HPDE6-E6E7 (cell line): ENCODE measurements around the gene CFAP90.

Experiments
- DNase-seq: peaks from one replicate; pipeline ENCODE4 v3.0.0; 2011; ENCODE audit warnings: missing footprints; ENCODE audit errors: extremely low spot score

The CFAP90 gene

GRCh38 chr5:7850395-7851239 is at the start of gene CFAP90:
Gene CFAP90 (minus strand): TSS chr5:7851133. CDS start chr5:7851021, 112 bp downstream.
- no peak for DNase-seq

- DNase-seq, result peak; percentile 44
Observed at GRCh38 chr5:7897014-7897600, 46.2 kb upstream of the CFAP90 start.

- DNase-seq, result no peak
Observed at GRCh38 chr5:7894860-7895259, 43.9 kb upstream of the CFAP90 start.

GRCh38 chr5:7894439-7894838 is 43.5 kb upstream of the CFAP90 start:
- no peak for DNase-seq

GRCh38 chr5:7888901-7889300 is 38.0 kb upstream of the CFAP90 start:
- no peak for DNase-seq

- DNase-seq, result no peak
Observed at GRCh38 chr5:7886849-7887475, 36.0 kb upstream of the CFAP90 start.

GRCh38 chr5:7884491-7885267 is 33.7 kb upstream of the CFAP90 start:
- DNase-seq, result no peak

GRCh38 chr5:7882926-7883325 is 32.0 kb upstream of the CFAP90 start:
- no peak for DNase-seq

GRCh38 chr5:7881816-7882215 is 30.9 kb upstream of the CFAP90 start:
- no peak for DNase-seq

- no peak for DNase-seq
Observed at GRCh38 chr5:7881091-7881490, 30.2 kb upstream of the CFAP90 start.

GRCh38 chr5:7878381-7878873 is 27.5 kb upstream of the CFAP90 start:
- no peak for DNase-seq

GRCh38 chr5:7877851-7878250 is 26.9 kb upstream of the CFAP90 start:
- no peak for DNase-seq

GRCh38 chr5:7876867-7877266 is 25.9 kb upstream of the CFAP90 start:
- peak; percentile 16 for DNase-seq

GRCh38 chr5:7875151-7875550 is 24.2 kb upstream of the CFAP90 start:
- no peak for DNase-seq

- DNase-seq, result no peak
Observed at GRCh38 chr5:7874639-7875038, 23.7 kb upstream of the CFAP90 start.

GRCh38 chr5:7873216-7873615 is 22.3 kb upstream of the CFAP90 start:
- DNase-seq, result no peak

GRCh38 chr5:7872517-7873130 is 21.7 kb upstream of the CFAP90 start:
- DNase-seq, result no peak

GRCh38 chr5:7871653-7872052 is 20.7 kb upstream of the CFAP90 start:
- no peak for DNase-seq

- DNase-seq, result no peak
Observed at GRCh38 chr5:7869474-7870136, 18.7 kb upstream of the CFAP90 start.

GRCh38 chr5:7868773-7869473 is 18.0 kb upstream of the CFAP90 start, which contains the start of the genes FASTKD3 and MTRR:
Gene FASTKD3 (minus strand): TSS chr5:7869031. CDS start chr5:7868083, 948 bp downstream.
Gene MTRR (plus strand): TSS chr5:7869148. CDS start chr5:7870795, 1,647 bp downstream.
- peak; percentile 80 for DNase-seq
